Stimulated activated CD4-positive, alpha-beta T cell treated with anti-CD3 and anti-CD28 coated beads, Interleukin-1b, Interleukin-23, amount 100 ng/mL, for 48 hours (primary cell): ENCODE measurements around the gene LIX1.
A peak's percentile ranks its signal among the peaks of the same experiment; 100 is the strongest.
"Not testable (repeated sequence)": the region's sequence is repeated elsewhere in the genome, so short reads cannot be mapped to it uniquely, and the experiment has no call there.

Source experiments
- DNase-seq: peaks from one replicate; pipeline ENCODE4 v3.0.0-alpha.2; 2020

The LIX1 gene

DNA sequence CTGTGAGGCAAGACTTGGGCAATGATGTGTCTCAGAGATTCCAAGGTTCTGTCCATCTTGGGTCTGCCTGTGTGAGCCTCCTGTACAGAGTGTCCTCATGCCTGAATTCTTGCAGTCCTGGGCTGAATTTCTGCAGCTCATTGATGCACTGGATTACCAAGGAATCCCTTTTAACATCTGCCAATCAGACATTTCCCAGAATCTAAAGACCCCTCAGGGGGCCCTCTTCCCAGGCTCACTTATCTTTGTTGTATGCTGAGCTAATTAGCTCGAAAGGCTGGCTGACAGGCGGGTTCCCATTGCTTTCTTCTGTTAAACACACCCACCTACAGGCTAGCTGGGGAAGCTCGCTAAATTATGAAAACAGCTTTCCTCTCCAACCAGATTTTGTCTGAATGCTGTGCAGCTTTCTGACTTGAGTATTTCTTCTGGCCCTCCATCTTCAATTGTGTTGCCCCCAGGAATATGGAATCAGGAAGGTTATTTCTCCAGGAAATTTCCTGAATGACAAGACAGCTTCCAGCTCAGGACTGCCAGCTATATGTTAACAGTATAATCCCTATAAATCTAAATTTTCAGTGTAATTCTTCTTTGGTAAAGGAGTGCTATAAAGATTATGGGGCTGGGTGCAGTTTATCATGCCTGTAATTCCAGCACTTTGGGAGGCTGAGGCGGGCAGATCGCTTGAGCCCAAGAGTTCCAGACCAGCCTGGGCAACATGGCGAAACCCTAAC lies at the start of gene LIX1:
Gene LIX1, minus strand, starts transcription at position 91 of the 734 bp plus-strand sequence. Its CDS starts 35 bp downstream, at position 56.
- peak; percentile 7 for DNase-seq

DNA sequence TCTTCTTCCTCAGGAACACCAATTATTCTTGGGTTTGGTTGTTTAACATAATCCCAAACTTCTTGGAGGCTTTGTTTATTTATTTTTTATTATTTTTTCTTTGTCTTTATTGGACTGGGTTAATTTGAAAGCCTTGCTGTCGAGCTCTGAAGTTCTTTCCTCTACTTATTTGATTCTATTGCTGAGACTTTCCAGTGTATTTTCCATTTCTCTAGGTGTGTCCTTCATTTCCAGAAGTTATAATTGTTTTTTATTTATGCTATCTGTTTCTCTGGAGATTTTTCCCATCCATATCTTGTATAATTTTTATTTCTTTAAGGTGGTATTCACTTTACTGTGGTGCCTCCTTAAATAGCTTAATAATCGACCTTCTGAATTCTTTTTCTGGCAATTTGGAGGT lies 49.5 kb upstream of the LIX1 start:
- DNase-seq, result no peak

- not testable (repeated sequence) for DNase-seq
Observed at GRCh38 chr5:97189523-97189922, 47.1 kb upstream of the LIX1 start.

GRCh38 chr5:97183930-97184213 lies 41.5 kb upstream of the LIX1 start:
- no peak for DNase-seq

DNA sequence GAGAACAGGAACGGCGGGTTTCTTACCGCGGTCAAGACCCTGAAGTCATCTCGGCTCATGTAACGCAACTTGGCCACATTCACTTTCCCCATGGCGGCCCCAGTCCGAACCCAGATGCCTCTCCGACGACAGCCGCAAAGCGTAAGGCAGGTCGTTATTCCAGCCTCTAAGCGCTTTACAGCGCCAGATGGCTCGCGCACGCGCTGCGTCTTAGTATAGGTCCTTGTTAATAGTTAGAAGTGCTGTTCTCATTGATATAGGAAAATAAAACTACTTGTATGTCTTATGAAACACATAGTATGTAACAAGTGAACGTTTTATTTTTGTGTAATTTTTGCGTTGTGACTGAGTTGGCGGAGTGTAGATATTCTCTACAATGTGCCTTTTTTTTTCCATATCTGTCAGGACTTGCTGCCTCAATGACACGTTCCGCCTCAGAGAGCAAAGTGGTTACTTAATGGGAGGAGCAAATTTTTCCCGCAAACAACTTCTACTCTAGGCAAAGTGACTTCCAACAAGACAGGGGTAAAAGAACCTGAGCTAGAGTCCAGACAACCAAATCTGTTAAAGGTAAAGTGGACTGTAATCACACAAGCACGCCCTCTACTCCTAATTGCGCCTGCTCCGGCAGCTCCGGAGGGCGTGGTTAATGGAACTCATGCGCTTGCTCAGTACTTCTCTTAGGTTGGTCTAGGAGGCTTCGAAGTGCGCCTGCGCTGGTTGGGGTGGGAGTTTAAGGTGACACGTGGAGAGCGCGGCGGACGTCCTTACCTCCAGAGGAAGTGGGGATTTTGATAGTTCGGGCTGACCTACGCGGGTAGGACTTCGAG lies 40.9 kb upstream of the LIX1 start, which contains the start of gene RIOK2:
Gene RIOK2, minus strand, starts transcription at position 148 of the 830 bp plus-strand sequence. Its CDS starts 56 bp downstream, at position 92.
- DNase-seq, result peak; percentile 96

- DNase-seq, result no peak
Observed at GRCh38 chr5:97182571-97183099, 40.2 kb upstream of the LIX1 start.

DNA sequence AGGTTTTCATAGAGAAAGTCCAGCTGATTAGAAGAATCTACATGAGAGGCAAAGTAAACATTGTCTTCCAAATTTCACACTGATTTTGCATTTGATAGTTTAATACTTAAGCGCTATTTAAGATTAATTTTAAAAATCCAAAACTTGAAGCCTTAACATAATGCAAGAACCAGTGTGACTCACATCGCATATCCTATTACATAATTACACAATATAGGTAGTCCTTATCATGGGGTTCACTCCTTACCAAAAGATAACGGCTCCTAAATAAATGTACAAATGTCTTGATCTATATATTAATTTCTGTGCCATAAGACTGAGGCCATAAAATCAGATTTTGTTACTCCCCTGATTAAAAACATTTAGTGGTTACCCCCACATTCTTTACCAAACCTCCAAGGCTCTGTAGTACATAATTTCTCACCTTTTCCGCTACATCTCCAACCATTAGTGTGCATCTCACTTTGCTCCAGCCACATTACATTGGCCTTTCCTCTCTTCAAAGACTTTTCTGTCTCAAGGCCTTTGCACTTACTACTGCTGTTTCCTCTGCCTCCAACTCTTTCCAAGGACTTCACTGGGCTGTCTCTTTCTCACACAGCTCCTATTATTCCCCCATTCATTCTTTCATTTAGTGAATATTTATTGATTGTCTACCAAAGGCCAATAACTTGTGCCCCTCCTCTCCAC lies 39.6 kb upstream of the LIX1 start:
- no peak for DNase-seq

DNA sequence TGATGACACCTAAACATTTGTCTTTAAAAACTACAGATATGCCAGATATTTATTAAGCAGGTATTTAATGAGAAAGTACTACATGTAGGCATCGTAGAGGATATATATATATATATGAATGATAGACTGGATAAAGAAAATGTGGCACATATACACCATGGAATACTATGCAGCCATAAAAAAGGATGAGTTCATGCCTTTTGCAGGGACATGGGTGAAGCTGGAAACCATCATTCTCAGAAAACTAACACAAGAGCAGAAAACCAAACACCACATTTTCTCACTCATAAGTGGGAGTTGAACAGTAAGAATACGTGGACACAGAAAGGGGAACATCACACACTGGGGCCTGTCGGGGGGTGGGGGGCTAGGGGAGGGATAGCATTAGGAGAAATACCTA lies 37.0 kb upstream of the LIX1 start:
- DNase-seq, result not testable (repeated sequence)

DNA sequence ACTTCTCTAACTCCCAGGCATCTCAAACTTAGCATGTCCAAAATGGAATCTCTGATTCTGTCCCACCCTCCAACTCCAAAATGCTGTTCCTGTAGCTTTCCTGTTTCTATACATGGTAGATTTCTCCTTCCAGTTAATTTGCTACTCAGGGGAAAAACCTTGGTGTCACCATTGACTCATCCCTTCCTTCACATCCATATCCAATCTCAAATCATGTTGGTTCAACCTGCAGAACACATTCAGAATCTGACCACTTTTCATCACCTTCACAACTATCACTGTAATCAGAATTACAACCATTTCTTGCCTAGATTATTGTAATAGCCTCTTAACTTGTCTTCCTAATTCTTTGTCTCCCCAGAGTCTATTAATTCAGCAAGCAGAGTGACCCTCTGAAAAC lies 29.8 kb upstream of the LIX1 start:
- DNase-seq, result no peak

DNA sequence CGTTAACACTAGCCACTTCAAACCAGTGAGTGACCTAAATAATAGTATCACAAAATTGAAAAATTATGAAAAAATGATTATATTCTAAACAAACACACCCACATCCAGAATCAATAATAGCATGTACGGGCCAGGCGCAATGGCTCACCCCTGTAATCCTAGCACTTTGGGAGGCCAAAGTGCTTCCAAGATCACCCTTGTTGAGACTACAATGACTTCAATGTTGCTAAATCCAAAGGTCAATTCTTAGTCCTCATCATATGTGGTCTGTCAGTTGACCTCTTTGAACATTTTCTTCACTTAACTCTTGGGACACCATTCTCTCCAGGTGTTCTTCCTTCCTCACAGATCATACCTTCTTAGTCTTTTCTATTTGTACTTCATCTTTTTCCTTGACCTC lies 29.3 kb upstream of the LIX1 start:
- DNase-seq, result no peak

DNA sequence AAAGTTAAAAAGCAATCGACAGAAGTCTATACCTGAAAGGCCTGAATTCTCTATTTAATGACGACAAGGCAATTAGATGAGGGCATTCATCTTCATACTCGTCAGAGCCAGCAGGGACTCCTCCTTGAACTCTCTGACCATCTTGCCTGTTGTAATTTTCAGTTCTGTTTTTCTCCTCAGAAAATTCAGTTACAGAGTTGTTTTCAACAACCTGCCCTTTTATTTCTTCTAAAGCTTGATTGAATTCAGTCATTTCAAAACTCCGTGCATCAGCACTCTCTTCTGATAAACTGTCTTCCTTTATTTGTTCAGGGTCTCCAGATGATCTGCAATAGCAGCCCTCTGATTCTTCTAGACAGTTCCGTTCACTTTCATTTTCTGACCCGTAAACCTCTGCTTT lies 25.0 kb upstream of the LIX1 start:
- no peak for DNase-seq

- DNase-seq, result no peak
Observed at GRCh38 chr5:97165726-97166125, 23.3 kb upstream of the LIX1 start.

DNA sequence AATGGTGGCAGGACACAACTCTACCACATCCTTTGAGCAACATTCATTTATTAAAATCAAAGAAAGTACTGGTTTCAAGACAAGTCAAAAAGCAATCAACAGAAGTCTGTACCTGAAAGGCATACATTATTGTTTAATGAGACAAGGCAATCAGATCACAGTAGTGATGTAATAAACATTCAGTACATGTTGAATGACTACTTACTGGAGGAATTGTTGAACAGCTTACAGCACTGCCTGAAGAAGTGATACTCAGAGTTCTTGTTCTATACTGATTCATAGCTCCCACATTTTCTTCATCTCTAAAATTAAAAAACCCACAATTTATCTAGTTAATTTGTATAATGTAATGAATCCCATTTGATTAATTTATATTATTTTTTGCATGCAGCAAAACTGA lies 22.4 kb upstream of the LIX1 start:
- DNase-seq, result no peak

DNA sequence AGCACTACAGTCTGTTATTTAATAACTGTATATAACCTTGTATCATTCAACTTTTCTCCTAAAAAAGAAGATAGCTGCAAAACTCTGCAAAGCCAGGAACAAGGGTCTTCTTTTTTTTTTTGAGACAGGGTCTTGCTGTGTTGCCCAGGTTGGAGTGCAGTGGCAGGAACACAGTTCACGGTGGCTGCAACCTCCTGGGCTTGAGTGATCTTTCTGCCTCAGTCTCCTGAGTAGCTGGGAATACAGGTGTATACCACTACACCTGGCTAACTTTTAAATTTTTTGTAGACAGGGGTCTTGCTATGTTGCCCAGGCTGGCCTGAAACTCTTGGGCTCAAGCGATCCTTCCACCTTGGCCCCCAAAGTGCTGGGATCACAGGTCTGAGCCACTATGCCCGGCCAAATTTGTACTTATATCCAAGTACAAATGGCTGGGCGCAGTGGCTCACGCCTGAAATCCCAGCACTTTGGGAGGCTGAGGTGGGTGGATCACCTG lies 21.4 kb upstream of the LIX1 start:
- no peak for DNase-seq

DNA sequence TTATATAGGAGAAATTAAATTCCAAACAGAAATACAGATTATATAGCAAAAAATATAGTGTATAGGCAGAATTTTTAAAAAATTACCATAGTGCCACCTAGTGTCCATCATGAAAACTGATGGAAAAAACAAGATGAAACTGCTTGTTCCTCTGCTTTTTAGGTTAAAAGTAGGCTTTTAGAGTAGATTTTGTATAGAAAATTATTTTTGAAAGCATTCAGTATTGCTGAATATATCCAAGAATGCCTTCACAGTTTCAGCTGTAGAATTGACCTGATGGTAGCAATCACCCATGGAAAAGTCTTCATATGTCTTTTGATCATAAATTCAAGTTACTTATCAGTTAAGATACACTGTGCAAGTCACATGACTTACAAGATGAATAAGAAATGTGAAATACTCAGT lies 21.0 kb upstream of the LIX1 start:
- no peak for DNase-seq

DNA sequence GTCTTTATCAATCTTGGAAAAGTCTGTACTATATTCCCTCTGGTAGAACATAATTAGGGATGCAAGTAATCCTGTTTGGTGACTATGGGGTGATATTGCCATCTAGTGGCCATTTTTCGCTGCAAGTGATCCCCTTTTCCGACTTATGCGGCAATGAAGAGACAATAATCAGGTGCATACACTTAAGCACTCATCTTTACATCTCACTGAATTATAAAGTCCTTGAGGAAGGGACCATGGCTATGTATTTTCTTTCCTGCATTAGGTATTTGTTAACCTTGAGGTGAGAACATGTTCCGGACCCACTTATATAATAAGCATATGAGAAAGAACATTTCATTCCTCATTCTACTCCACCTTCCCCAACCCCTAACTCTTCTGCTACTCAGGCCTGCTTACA lies 19.6 kb upstream of the LIX1 start:
- peak; percentile 20 for DNase-seq

- DNase-seq, result no peak
Observed at GRCh38 chr5:97157689-97158088, 15.3 kb upstream of the LIX1 start.

DNA sequence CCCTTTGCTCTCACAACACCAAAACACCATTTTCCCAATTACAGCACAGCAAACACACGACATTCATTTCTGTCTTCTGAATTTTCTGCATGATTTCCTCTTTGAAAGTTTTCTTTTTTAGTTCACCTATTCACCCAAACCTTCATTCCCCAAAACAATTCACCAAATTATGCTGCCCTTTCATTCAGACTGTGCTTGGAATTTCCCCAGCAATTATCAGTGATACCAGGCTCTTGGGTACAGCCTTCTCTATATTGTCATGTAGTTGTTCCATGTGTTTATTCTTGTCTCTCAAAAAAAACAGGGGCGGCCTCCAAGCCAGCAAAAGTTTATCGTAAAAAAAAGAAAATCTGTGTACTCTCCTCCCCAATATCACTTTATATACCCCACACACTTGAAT lies 9.0 kb upstream of the LIX1 start:
- DNase-seq, result no peak

- DNase-seq, result no peak
Observed at GRCh38 chr5:97150401-97150800, 8.0 kb upstream of the LIX1 start.

GRCh38 chr5:97149709-97150108 lies 7.3 kb upstream of the LIX1 start:
- no peak for DNase-seq

- no peak for DNase-seq
Observed at GRCh38 chr5:97148288-97148687, 5.9 kb upstream of the LIX1 start.

GRCh38 chr5:97143704-97144103 lies 1.3 kb upstream of the LIX1 start:
- no peak for DNase-seq

GRCh38 chr5:97141539-97141938 lies 872 bp downstream of the LIX1 start:
- DNase-seq, result no peak
